GM20431 (cell line): Measurements from ENCODE around the gene PHACTR3.
"Not testable (repeated sequence)": the region's sequence is repeated elsewhere in the genome, so short reads cannot be mapped to it uniquely, and the experiment has no call there.

Experiments
- in situ Hi-C: fragments of 300-500 bp; cut with MseI, MboI; formaldehyde crosslinking; loops from one replicate; pipeline ENCODE4 v1.15.0; 2020; ENCODE audit warnings: low sequenced_read_pairs; ENCODE audit not compliant: unreplicated experiment

The PHACTR3 gene

GRCh38 chr20:59603781-59604541, at the start of gene PHACTR3:
Gene PHACTR3, plus strand, starts transcription at chr20:59604540. Its CDS starts 475 bp downstream, at chr20:59605015.
- in situ Hi-C loops, result no loop called here

DNA sequence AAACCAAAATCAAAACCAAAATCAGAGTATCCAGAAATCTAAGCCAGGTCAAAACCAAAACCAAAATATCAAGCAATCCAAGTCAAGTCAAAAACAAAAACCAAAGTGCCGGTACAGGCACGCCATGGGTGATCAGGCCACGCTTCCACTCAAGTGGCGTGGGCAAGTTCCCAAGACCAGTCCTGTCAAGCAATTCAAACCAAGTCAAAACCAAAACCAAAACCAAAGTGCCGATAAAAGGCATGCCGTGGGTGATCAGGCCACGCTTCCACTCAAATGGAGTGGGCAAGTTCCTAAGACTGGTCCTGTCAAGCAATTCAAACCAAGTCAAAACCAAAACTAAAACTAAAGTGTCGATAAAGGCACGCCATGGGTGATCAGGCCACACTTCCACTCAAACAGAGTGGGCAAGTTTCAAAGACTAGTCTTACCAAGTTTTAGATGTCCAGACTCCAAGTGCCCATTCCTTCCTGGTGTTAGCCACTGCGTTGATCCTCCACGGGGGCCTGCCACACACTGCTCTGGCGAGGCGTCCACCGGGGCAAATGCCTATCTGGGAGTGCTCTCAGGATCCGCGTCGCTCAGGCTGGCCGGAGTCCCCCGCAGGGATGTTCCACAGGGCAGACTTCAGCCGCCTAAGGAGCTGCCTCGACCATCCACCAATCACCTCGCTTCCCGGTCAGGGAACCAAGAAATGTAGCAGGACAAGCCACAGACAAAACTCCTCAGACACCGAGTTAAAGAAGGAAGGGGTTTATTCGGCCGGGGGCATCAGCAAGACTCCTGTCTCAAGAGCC, 46.4 kb upstream of the PHACTR3 start:
- in situ Hi-C loops, result not testable (repeated sequence)

GRCh38 chr20:59559024-59559817, 45.1 kb upstream of the PHACTR3 start:
- in situ Hi-C loops, result no loop called here

- in situ Hi-C loops, result no loop called here
These were observed 44.5 kb upstream of the PHACTR3 start for GRCh38 chr20:59559863-59560262.

- in situ Hi-C loops, result no loop called here
These were observed 43.6 kb upstream of the PHACTR3 start for GRCh38 chr20:59560588-59561227.

DNA sequence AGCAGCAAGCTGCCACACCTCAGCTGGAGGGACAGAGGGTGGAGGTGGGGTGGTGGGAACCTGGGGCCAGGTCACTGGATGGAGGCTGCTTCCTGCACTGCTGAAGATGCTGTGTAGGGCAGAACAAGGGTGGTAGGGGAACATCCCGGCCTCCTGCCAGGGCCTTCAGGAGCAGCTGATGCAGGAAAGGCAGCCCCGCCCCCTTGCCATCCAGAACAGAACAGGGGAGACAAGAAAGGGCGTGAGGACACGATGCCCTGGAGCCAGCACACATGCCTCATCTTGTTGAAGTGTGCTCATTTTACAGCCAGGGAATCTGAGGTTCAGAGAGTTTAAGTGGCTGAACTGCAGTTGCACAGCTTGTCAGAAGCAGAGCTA, 43.1 kb upstream of the PHACTR3 start:
- in situ Hi-C loops, result no loop called here

DNA sequence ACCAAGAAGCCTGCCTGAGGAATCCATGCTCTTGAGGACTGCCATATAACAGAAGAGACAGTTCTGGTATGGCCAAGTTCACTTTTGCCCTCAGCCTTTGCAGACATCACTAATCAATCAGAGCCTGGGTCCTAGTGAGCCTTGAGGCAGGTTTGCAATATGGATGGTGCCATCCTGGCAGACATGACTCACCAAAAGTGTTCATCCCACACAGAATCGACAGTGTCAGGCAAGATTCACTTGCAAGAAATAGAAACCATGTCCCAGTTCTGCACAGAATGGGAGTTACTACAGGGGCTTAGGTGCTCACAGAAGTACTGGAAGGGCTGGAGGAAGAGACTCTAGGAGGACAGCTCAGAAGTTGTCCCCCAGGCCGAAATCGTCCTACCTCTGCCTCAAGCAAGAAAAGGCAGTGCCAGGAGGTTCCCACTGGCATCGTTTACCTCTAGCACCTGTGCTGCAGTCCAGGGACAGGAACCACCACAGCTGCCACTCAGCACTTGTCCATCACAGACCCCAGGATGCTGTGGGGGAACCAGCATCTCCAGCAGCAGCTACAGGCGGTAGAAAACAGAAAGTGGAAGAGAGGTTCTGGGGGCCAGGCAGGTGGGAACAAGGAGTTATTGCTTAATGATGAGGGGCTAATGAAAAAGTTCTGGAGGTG, 42.6 kb upstream of the PHACTR3 start:
- in situ Hi-C loops, result no loop called here

DNA sequence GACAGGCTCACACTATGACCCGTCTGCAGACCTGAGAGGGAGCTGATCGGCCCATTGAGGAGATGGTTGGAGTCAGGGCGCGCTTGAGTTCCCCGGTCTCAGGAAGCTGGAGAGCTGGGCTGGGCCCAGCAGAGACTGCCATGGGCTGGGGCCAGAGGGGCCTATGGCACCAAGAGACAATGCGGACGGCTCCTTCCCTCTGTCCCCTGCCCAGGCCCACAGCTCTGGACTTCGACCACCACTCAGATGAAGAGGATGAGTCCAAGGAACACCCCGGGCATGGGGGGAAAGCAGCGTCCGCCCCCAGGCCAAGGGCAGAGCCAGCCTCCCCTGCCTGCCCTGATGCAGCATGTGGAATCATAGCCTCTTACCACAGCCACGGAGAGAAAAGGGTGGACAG, 40.2 kb upstream of the PHACTR3 start:
- in situ Hi-C loops, result no loop called here

- in situ Hi-C loops, result no loop called here
These were observed 39.4 kb upstream of the PHACTR3 start for GRCh38 chr20:59564943-59565342.

DNA sequence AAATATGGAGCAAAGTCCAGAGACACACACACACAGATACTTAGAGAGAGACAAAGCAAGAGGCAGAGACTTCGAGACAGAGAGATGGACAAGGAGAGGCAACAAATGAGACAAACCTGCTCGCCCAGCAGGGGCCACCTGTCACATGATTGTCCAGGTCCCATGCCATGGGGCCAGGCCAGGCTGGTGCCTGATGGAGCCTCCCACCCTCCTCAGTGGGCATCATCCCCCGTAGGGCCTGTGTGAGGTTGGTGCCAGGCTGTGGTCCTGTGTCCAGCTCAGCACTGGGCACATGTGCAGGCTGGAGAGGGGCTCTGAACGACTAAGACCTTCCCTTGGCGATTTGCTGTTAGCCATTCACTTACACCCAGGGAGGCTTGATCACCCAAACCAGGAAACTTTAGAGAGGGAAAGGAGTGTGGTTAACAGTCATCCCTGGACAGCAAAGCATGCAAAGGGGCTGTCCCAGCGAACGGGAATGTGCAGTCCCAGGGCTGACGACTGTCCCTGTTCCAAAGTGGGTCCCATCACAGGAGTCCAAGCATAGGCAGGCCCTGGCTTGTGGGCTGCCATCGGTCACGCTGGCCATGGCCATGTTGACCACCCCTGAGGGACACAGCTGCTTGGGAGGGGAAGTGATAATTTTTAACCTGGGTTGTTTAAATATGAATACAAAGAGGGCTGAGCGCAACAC, 38.4 kb upstream of the PHACTR3 start:
- in situ Hi-C loops, result no loop called here

DNA sequence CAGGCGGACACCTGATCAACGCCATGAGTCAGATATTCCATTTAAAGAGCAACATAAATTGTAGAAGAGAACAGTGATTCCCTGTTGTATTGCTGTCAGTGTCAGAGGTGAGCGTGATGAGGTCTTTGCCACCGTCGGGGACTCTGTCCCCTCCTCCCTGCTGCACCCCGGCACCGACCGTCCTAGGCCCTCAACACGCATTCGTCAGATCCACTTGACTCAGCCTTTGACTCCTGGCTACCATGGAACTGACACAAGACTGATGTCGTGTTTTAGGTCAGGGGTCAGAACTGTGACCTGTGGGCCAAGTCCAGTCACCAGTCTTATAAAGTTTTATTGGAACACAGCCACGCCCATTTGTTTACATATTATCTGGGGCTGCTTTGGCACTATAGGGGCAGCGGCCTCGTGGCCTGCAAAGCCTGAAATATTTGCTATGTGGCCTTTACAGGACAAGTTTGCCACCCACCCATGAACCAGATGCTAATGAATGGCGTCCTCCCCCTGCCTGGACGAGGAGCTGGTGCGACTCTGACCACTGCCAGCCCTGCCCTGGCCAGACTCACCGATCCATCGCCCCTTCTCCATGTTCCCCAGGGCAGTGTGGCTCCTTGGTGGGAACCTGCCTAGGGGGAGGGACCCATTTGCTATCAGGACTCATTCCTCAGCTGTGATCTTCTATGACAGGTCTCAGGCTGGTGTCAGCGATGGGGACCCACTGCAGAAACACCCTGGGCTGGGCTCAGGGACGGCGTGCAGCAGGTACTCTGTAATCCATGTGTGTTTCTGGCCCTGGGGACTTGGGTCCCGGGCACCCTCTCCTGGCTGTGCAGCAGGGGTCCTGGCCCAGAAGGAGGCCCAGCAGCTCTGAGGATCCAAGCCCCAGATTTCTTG, 37.5 kb upstream of the PHACTR3 start:
- in situ Hi-C loops, result no loop called here

- in situ Hi-C loops, result no loop called here
These were observed 36.5 kb upstream of the PHACTR3 start for GRCh38 chr20:59567585-59568508.

GRCh38 chr20:59568509-59569024, 35.8 kb upstream of the PHACTR3 start:
- in situ Hi-C loops, result no loop called here

DNA sequence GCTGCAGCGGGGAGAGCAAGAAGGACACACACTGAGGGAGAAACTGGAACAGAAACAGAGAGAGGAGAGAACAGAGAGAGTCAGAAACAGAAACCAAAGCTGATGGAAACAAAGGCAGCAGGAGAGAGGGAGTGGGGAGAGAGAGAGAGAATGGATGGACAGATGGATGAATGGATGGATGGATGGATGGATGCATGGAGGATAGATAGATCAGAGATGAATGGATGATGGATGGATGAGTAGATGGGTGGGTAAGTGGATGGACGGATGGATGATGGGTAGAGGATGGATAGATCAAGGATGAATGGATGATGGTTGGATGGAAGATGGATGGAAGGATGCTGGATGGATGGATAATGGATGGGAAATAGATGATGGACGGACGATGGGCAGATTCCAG, 35.0 kb upstream of the PHACTR3 start:
- in situ Hi-C loops, result no loop called here

DNA sequence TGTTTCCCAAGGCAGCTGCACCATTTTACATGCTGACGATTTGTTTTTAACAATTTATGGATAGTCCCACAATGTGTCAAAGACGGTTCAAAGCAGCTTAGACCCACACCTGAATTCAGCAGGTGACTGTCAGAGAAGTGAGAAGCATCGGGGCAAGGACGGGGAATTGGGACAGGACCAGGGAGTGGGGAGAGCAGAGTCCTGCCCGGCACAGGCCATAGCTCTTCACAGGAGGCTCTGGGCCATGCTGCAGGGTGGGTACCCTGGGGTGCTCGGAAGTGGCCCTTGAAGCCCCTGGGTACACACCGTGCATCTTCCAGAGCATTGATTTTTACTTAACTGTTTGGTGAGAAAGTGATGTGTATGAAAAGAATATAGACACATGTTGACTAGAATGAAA, 33.2 kb upstream of the PHACTR3 start:
- in situ Hi-C loops, result no loop called here

- in situ Hi-C loops, result no loop called here
These were observed 32.6 kb upstream of the PHACTR3 start for GRCh38 chr20:59571551-59572314.
